ENCODE measurements around the gene KCNQ1. TPM values are rescaled to one million over a fixed set of nuclear protein-coding genes. Genes with fewer than 3 reads are reported as not detected.
A peak's percentile ranks its signal among the peaks of the same experiment; 100 is the strongest.

KCNQ1 gene
- total RNA-seq, 2 experiments from 2014 or later, result 24.2 to 26.6 TPM

DNA sequence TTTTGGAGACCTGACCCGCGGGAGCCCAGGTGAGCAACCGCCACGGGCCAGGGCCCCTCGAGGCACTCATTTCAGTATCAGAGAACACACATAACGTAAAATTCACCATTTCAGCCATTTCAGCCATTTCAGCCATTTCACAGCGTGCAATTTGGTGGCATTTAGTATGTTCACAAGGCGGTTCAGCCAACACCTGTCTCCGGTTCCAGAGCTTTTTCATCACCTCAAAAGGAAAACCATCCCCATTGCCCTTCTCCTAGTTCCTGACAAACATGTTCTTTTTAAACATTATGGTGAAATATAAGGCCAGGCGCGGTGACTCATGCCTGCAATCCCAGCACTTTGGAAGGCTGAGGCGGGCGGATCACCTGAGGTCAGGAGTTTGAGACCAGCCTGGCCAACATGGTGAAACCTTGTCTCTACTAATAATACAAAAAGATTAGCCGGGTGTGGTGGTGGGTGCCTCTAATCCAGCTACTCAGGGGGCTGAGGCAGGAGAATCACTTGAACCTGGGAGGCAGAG lies 119.3 kb downstream of the KCNQ1 start:
- no peaks in the 10 kb centered on the region for H3K9me3 Mint-ChIP-seq
- H3K27me3 Mint-ChIP-seq, result no peaks in the 10 kb centered on the region
- H3K4me3 Mint-ChIP-seq, result no peak overlapping the region
- H3K4me1 Mint-ChIP-seq, result no peaks in the 10 kb centered on the region
- H3K27ac Mint-ChIP-seq, result no peak overlapping the region
- no peak for ATAC-seq (ENCODE audit: low read depth)
- POLR2A ChIA-PET, result no interaction called here
- no peaks in the 10 kb centered on the region for H3K36me3 Mint-ChIP-seq
- DNase-seq, result no peak

DNA sequence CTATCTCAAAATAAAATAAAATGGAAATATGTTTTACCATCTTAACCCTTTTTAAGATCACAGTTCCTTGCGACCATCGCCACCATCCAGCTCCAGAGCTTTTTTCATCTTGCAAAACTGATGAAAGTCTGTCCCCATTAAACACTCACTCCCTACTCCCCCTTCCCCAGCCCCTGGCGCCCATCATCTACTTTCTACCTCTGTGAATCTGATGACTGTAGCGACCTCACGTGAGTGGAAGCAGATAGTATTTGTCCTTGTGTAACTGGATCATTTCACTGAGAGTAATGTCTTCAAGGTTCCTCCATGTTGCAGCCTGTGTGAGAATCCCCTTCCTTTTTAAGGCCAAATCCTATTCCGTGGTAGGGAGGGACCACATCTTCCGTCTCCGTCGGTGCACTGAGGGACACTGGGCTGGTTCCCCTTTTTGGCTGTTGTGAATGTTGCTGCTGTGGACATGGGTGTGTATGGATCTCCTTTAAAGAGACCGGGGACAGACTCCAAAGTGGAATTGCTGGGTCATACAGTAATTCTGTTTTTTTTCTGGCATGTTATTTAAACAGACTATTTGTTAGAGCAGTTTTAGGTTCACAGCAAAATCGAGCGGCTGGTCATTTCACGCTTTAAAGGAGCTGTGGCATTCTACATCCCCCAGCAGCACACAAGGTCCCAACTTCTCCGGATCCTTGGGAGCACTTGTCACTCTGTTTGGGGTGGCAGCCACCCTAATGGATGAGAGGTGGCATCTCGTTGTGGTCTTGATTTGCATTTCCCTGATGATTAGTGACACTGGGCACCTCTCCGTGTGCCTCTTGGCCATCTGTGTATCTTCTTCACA lies 120.0 kb downstream of the KCNQ1 start:
- no peaks in the 10 kb centered on the region for H3K27me3 Mint-ChIP-seq
- ATAC-seq (ENCODE audit: low read depth) (no peak), DNase-seq (no peak)
- H3K4me3 Mint-ChIP-seq, result no peak overlapping the region
- no peaks in the 10 kb centered on the region for H3K4me1 Mint-ChIP-seq
- no peaks in the 10 kb centered on the region for H3K9me3 Mint-ChIP-seq
- H3K27ac Mint-ChIP-seq, result no peak overlapping the region
- POLR2A ChIA-PET, result no interaction called here
- no peaks in the 10 kb centered on the region for H3K36me3 Mint-ChIP-seq

DNA sequence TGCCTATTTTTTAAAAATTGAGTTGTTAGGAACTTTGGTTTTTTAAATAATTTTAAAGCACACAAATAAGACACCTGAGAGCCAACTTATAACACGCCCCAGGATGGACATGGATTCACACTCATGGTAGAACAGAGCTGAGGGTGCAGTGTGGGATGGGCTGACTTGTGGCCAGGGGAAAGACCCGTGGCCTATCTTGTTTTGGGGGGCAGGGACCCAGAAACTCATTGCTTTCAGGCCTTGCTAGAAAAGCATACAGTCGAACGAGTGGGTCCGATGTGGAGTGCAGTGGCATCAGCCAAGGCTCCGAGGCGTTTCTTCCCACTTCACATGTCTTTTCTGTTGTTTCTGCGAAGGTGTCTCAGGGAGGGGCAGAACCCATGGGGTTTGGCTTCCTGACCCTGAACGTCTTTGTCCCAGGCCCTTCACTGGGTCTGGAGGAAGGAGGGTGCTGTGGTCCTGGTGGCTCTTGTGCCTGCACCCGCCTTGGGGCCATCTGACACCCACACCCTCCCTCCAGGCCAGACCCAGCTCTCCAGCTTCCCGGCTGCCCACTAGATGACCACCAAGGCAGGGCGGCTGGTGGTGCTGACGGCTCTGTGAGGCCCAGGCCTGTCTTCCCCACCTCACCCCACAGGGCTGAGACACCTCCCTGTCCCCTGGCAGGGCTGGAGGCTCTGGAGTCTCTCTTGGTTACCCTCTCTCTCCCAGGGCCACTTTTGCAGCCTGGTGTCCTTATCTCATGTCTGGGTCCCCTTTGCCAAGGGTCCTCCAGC lies 120.8 kb downstream of the KCNQ1 start:
- POLR2A ChIA-PET, result no interaction called here
- ATAC-seq (ENCODE audit: low read depth), result no peak
- DNase-seq, result peak; percentile 20
- H3K27ac Mint-ChIP-seq, result no peak overlapping the region
- H3K36me3 Mint-ChIP-seq, result no peaks in the 10 kb centered on the region
- H3K4me1 Mint-ChIP-seq, result no peaks in the 10 kb centered on the region
- no peaks in the 10 kb centered on the region for H3K27me3 Mint-ChIP-seq
- H3K9me3 Mint-ChIP-seq, result no peaks in the 10 kb centered on the region
- H3K4me3 Mint-ChIP-seq, result no peak overlapping the region

GRCh38 chr11:2566223-2567025 lies 121.6 kb downstream of the KCNQ1 start:
- no peaks in the 10 kb centered on the region for H3K4me1 Mint-ChIP-seq
- no peak for ATAC-seq (ENCODE audit: low read depth)
- DNase-seq, result peak; percentile 21
- no peaks in the 10 kb centered on the region for H3K9me3 Mint-ChIP-seq
- H3K27ac Mint-ChIP-seq, result no peak overlapping the region
- no peaks in the 10 kb centered on the region for H3K36me3 Mint-ChIP-seq
- no peaks in the 10 kb centered on the region for H3K27me3 Mint-ChIP-seq
- H3K4me3 Mint-ChIP-seq, result no peak overlapping the region
- POLR2A ChIA-PET, result no interaction called here

- Mint-ChIP-seq H3K9me3 (no peaks in the 10 kb centered on the region), H3K36me3 (no peaks in the 10 kb centered on the region), H3K27me3 (no peaks in the 10 kb centered on the region), H3K4me3 (no peak overlapping the region), H3K27ac (no peak overlapping the region), H3K4me1 (no peaks in the 10 kb centered on the region)
- ATAC-seq (ENCODE audit: low read depth), result no peak
- POLR2A ChIA-PET, result no interaction called here
- peak; percentile 21 for DNase-seq
Observed at GRCh38 chr11:2567026-2567671, 122.3 kb downstream of the KCNQ1 start.

GRCh38 chr11:2569321-2569721 lies 124.5 kb downstream of the KCNQ1 start:
- no peaks in the 10 kb centered on the region for H3K4me1 Mint-ChIP-seq
- ATAC-seq (ENCODE audit: low read depth) (no peak), DNase-seq (no peak)
- no peak overlapping the region for H3K27ac Mint-ChIP-seq
- H3K36me3 Mint-ChIP-seq, result no peaks in the 10 kb centered on the region
- POLR2A ChIA-PET, result no interaction called here
- no peak overlapping the region for H3K4me3 Mint-ChIP-seq
- no peaks in the 10 kb centered on the region for H3K9me3 Mint-ChIP-seq
- H3K27me3 Mint-ChIP-seq, result no peaks in the 10 kb centered on the region

- no peaks in the 10 kb centered on the region for H3K9me3 Mint-ChIP-seq
- no peak overlapping the region for H3K4me3 Mint-ChIP-seq
- DNase-seq (no peak), ATAC-seq (ENCODE audit: low read depth) (no peak)
- H3K36me3 Mint-ChIP-seq, result no peaks in the 10 kb centered on the region
- POLR2A ChIA-PET, result no interaction called here
- H3K4me1 Mint-ChIP-seq, result no peaks in the 10 kb centered on the region
- H3K27ac Mint-ChIP-seq, result no peak overlapping the region
- no peaks in the 10 kb centered on the region for H3K27me3 Mint-ChIP-seq
Observed at GRCh38 chr11:2569731-2570210, 125.0 kb downstream of the KCNQ1 start.

GRCh38 chr11:2570211-2570811 lies 125.5 kb downstream of the KCNQ1 start:
- H3K36me3 Mint-ChIP-seq, result no peaks in the 10 kb centered on the region
- no peaks in the 10 kb centered on the region for H3K27me3 Mint-ChIP-seq
- no peak overlapping the region for H3K4me3 Mint-ChIP-seq
- POLR2A ChIA-PET, result no interaction called here
- peak; percentile 25 for DNase-seq
- no peaks in the 10 kb centered on the region for H3K9me3 Mint-ChIP-seq
- H3K27ac Mint-ChIP-seq, result no peak overlapping the region
- H3K4me1 Mint-ChIP-seq, result no peaks in the 10 kb centered on the region
- ATAC-seq (ENCODE audit: low read depth), result no peak

DNA sequence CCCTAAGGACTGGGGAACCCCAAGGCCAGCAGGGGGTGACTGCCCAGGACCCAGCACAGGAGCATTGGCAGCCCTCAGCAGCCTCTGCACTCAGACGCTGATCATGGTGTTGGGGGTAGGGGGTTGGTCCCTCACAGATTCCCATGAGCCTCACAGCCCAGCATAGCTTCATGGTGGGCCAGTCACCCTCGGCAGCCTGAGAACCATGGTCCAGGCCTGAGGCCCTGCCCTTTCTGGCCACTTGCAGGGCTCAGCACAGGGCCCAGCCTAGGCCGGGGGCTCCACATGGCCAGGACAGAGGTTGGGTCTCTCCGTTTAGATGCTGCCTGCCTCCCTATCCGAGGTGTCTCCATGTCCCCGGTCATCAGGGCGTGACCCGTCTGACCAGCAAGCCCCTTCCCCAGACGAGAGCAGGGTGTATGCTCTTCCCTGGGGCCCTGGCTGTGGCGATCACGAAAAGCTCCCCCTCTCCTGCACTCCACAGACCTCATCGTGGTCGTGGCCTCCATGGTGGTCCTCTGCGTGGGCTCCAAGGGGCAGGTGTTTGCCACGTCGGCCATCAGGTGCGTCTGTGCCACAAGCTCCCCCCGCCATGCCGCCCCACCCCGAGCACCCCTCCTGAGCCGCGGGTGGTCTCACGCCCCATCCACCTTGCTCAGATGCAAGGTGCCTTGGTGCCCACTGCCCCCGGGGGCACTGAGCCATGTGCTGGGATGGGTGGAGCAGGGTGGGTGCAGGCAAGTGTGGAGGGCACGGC lies 126.2 kb downstream of the KCNQ1 start:
- no peak overlapping the region for H3K4me3 Mint-ChIP-seq
- POLR2A ChIA-PET, result no interaction called here
- DNase-seq (peak; percentile 18), ATAC-seq (ENCODE audit: low read depth) (no peak)
- no peaks in the 10 kb centered on the region for H3K4me1 Mint-ChIP-seq
- H3K36me3 Mint-ChIP-seq, result no peaks in the 10 kb centered on the region
- no peaks in the 10 kb centered on the region for H3K9me3 Mint-ChIP-seq
- H3K27ac Mint-ChIP-seq, result no peak overlapping the region
- H3K27me3 Mint-ChIP-seq, result no peaks in the 10 kb centered on the region

- Mint-ChIP-seq H3K9me3 (no peaks in the 10 kb centered on the region), H3K27ac (no peak overlapping the region), H3K27me3 (no peaks in the 10 kb centered on the region), H3K4me3 (no peak overlapping the region), H3K36me3 (no peaks in the 10 kb centered on the region), H3K4me1 (no peaks in the 10 kb centered on the region)
- DNase-seq, result peak; percentile 23
- POLR2A ChIA-PET, result no interaction called here
- ATAC-seq (ENCODE audit: low read depth), result no peak
Observed at GRCh38 chr11:2571598-2572281, 126.9 kb downstream of the KCNQ1 start.

- Mint-ChIP-seq H3K27me3 (no peaks in the 10 kb centered on the region), H3K4me3 (no peak overlapping the region), H3K27ac (no peak overlapping the region), H3K36me3 (no peaks in the 10 kb centered on the region), H3K9me3 (no peaks in the 10 kb centered on the region), H3K4me1 (no peaks in the 10 kb centered on the region)
- POLR2A ChIA-PET, result no interaction called here
- DNase-seq, result peak; percentile 16
- no peak for ATAC-seq (ENCODE audit: low read depth)
Observed at GRCh38 chr11:2572491-2573239, 127.9 kb downstream of the KCNQ1 start.
